ENCODE measurements around the gene DENND2A. TPM values are rescaled to one million over a fixed set of nuclear protein-coding genes. Genes with fewer than 3 reads are reported as not detected.
A peak's percentile ranks its signal among the peaks of the same experiment; 100 is the strongest.

Gene DENND2A
- total RNA-seq, 1 experiment from 2014 or later, result 7.3 TPM

- no peaks in the 10 kb centered on the region for H3K23me2 ChIP-seq (ENCODE audit: insufficient read length, low read depth, low read length, poor library complexity, severe bottlenecking)
- no peak overlapping the region for H2BK12ac ChIP-seq (ENCODE audit: insufficient read length, low read depth, low read length)
- no peak overlapping the region for H2BK15ac ChIP-seq (ENCODE audit: low read depth, low read length)
- H3K9ac ChIP-seq (ENCODE audit: extremely low read depth, insufficient read length, low read length), result no peak overlapping the region
- peak overlapping the region; percentile 33 for H4K91ac ChIP-seq (ENCODE audit: insufficient read length, low read depth, low read length)
- no peak overlapping the region for H2AK5ac ChIP-seq (ENCODE audit: insufficient read length, low read length)
- H3T11ph ChIP-seq (ENCODE audit: low read length), result no peak overlapping the region
- no peaks in the 10 kb centered on the region for H3K79me2 ChIP-seq (ENCODE audit: insufficient read depth, low read length)
- H3K4ac ChIP-seq (ENCODE audit: low read depth, low read length), result no peak overlapping the region
- no peak overlapping the region for H3K56ac ChIP-seq (ENCODE audit: insufficient read length, low read depth, low read length)
- no peak for DNase-seq
- no peak overlapping the region for H3K14ac ChIP-seq (ENCODE audit: insufficient read depth, low read length)
- H3K27ac ChIP-seq (ENCODE audit: insufficient read length, low read depth, low read length), result no peak overlapping the region
- no peak for TF ChIP-seq CTCF (conservative IDR thresholded peaks at IDR 0.05)
- no peaks in the 10 kb centered on the region for H3K27me3 Mint-ChIP-seq (ENCODE audit: low read depth)
- no peaks in the 10 kb centered on the region for H4K20me1 ChIP-seq (ENCODE audit: control insufficient read depth, insufficient read depth, insufficient read length)
- H3K4me1 Mint-ChIP-seq, result peaks cover 17 to 20% of the 10 kb centered on the region in 2 experiments
- no peak overlapping the region for H2BK20ac ChIP-seq (ENCODE audit: low read depth, low read length, poor library complexity, severe bottlenecking)
- H4K5ac ChIP-seq (ENCODE audit: insufficient read length, low read depth, low read length), result no peak overlapping the region
- H3K27me3 ChIP-seq (ENCODE audit: insufficient read depth, low read length), result no peaks in the 10 kb centered on the region
- H3K4me2 ChIP-seq (ENCODE audit: insufficient read depth, insufficient read length, low read length), result no peak overlapping the region
- H3K18ac ChIP-seq (ENCODE audit: insufficient read length, low read depth, low read length), result no peak overlapping the region
- H2BK5ac ChIP-seq (ENCODE audit: insufficient read length, low read length), result no peak overlapping the region
- no peaks in the 10 kb centered on the region for H3K9me3 Mint-ChIP-seq
- no peaks in the 10 kb centered on the region for H3K79me1 ChIP-seq (ENCODE audit: insufficient read depth, low read depth, low read length, poor library complexity, severe bottlenecking)
- peak overlapping the region; percentile 1 to 41 (median 5); a peak in 3 of 7 replicates for H3K27ac Mint-ChIP-seq
- no peak overlapping the region for H2AFZ ChIP-seq (ENCODE audit: low read length)
- H3K4me1 ChIP-seq (ENCODE audit: insufficient read depth, low read length), result peaks cover 3% of the 10 kb centered on the region; the same call in 1 of the 2 replicates
- no CpG with 5 or more reads among the region's 6 CpGs for WGBS (ENCODE audit: extremely low coverage, insufficient read length, low lambda C conversion rate)
- H4K8ac ChIP-seq (replicated peaks; ENCODE audit: insufficient read length, low read depth, low read length), result no peak overlapping the region
- no peak overlapping the region for H3K4me3 Mint-ChIP-seq
- H3K23ac ChIP-seq (ENCODE audit: insufficient read length, low read depth, low read length), result no peak overlapping the region
- H2BK120ac ChIP-seq (ENCODE audit: low read depth, low read length, poor library complexity, severe bottlenecking), result no peak overlapping the region
- H3K36me3 Mint-ChIP-seq (ENCODE audit: insufficient read depth in 1 of 3, low read depth in 3 of 3), result peaks cover 0 to 4% (median 0%) of the 10 kb centered on the region in 3 experiments; a peak in 1 of 7 replicates
- no peaks in the 10 kb centered on the region for H3K9me3 ChIP-seq (ENCODE audit: control insufficient read depth, low read depth, low read length)
Observed at GRCh38 chr7:140623980-140624379, 16.6 kb downstream of the DENND2A start.
